Omental fat pad (tissue), 4 donors: Measurements from ENCODE around the gene MALAT1. TPM values are rescaled to one million over a fixed set of nuclear protein-coding genes. Genes with fewer than 3 reads are reported as not detected.

ENCODE experiments used
- ATAC-seq: fragments of 150-250 bp; one replicate; pipeline ENCODE4 v1.9.1; 2016; ENCODE audit warnings: mild to moderate bottlenecking, moderate library complexity; ENCODE audit not compliant: low FRiP score
- DNase-seq: peaks from one replicate; pipeline ENCODE4 v3.0.0-alpha.2; 2019; ENCODE audit warnings: low spot score
- CTCF ChIP-seq, 3 donors: fragments of 450-650 bp; IDR thresholded peaks; one replicate each; pipeline ENCODE4 v1.5.1; 2016 to 2017; ENCODE audit warnings: antibody characterized with exemption in 3 of 3, mild to moderate bottlenecking in 3 of 3, moderate library complexity in 2 of 3
- total RNA-seq, 4 donors: library from RNA; depleted of rRNA; stranded (reverse); fragments of >200 nt; gene quantifications; one replicate each; pipeline ENCODE4 v1.1.0, GENCODE V29; 2016

MALAT1 gene
- total RNA-seq, 4 donors from 2014 or later = 11,614 to 21,764 (median 16,063) TPM

DNA sequence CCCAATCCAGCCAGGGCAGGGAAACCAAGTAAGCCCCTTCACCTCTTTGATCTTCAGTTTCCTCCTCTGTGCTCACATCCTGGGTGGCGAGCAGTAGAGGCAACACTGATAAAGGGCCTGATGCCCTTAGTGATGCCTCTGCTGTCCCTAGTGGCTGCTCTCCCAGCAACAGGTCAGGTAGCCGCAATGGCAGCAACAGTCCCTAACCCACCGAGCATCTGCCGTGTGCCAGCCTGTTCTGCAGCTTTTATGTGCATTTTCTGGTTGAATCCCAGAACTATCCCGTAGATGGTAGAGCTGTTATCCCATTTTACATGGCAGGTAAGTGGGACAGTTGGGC is 31.3 kb downstream of the MALAT1 start:
- ATAC-seq (no peak), DNase-seq (no peak)
- no peak for TF ChIP-seq CTCF (IDR thresholded peaks at IDR 0.05)

DNA sequence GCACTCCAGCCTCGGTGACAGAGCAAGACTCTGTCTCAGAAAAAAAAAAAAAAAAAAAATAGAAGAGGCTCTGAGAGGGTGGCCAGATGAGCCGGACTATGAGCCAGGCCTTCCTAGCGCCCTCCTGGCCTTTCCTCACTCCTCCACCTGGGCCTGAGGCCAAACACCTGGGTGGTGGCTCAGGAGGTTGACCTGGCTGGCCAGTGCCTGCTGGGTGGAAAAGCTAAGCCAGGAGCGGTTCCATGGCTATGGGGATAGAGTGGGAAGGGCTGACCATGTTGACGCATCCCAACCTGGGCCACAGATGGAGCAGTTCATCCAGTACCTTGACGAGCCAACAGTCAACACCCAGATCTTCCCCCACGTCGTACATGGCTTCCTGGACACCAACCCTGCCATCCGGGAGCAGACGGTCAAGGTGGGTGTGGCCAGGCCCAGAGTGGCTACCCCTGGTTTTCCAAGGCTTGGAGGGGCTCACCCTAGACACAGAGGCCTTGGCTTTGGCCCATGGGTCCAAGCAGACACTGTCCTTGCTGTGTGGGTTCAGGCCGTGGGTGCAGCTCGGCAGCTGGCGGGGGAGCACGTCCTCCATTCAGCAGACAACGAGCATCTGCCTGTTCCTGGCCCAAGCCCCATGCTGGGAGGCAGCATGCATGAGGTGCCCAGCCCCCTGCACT is 33.7 kb downstream of the MALAT1 start:
- ATAC-seq = no peak
- TF ChIP-seq CTCF (IDR thresholded peaks at IDR 0.05) = no peak
- DNase-seq = no peak

DNA sequence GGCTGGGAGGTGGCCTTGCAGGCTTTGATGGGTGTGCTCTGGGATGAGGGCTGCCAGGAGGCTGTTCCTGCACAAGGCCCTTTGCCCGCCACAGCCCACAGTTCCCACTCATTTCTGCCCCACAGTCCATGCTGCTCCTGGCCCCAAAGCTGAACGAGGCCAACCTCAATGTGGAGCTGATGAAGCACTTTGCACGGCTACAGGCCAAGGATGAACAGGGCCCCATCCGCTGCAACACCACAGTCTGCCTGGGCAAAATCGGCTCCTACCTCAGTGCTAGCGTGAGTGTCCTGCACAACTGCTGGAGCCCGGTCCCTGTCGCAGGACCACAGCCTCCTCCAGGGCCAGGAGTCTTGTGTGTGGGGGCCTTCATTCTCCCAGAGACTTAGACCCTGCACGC is 36.3 kb downstream of the MALAT1 start:
- no peak for DNase-seq
- TF ChIP-seq CTCF (IDR thresholded peaks at IDR 0.05) = no peak
- ATAC-seq = no peak

DNA sequence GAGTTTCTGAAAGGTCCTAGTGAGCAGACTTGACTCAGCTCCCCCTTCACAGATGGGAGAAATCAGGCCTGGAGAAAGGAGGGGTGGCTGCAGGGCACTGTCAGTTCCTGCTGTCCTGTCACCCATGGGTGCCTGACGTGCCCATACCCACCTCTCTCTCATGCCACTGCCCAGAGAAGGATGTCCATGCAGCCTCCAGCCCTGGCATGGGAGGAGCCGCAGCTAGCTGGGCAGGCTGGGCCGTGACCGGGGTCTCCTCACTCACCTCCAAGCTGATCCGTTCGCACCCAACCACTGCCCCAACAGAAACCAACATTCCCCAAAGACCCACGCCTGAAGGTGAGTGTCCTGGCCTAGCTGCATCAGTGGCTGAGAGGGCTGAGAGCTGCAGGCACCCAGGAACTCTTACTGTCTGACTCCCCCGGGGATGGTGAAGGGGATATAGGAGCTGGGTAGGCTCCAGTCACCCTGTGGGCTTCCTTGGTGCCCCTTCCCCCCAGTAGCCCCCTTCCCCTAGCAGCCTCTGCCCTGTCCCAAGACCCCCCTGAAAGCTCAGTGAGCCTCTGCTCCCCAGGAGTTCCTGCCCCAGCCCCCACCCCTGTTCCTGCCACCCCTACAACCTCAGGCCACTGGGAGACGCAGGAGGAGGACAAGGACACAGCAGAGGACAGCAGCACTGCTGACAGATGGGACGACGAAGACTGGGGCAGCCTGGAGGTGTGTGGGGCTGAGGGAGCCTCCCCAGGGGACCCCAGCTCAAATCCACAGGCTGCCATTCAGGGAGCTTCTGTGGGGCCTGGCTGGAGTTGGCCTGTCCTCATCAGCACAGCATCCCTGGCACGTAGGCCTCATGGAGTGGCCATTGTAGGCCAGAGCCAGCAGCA is 37.8 kb downstream of the MALAT1 start:
- TF ChIP-seq CTCF (IDR thresholded peaks at IDR 0.05) = no peak
- no peak for DNase-seq
- ATAC-seq = no peak

GRCh38 chr11:65537296-65537597 is 38.4 kb downstream of the MALAT1 start:
- ATAC-seq = no peak
- no peak for DNase-seq
- TF ChIP-seq CTCF (IDR thresholded peaks at IDR 0.05) = no peak

DNA sequence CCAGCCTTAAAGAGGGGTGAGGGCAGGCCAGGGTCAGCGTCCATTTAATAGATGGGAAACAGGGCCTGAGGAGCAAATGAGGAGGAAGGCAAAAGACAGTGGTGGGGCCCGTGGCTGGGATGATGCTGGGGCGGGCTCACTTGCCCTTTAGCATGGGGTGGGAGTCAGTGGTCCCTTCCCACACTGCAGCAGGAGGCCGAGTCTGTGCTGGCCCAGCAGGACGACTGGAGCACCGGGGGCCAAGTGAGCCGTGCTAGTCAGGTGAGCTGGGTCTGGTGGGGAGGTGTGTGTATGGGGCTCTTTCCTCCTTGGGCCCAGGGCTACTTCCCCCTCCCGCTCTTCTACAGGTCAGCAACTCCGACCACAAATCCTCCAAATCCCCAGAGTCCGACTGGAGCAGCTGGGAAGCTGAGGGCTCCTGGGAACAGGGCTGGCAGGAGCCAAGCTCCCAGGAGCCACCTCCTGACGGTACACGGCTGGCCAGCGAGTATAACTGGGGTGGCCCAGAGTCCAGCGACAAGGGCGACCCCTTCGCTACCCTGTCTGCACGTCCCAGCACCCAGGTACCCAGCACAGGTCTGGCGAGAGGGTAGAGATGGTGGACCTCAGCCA is 38.9 kb downstream of the MALAT1 start:
- no peak for TF ChIP-seq CTCF (IDR thresholded peaks at IDR 0.05)
- DNase-seq (no peak), ATAC-seq (no peak)
